T-helper 9 cell (primary cell): Measurements from ENCODE around the gene RBM24.

Experiments
- DNase-seq: peaks from one replicate; pipeline ENCODE4 v3.0.0-alpha.2; 2020
- total RNA-seq, 2 donors: gene quantifications; one replicate each; lab custom pipeline; 2026; lab: John Stamatoyannopoulos, UW

Gene RBM24
- 0.07 to 1.9 reads per million in 2 donors for total RNA-seq

- DNase-seq = no peak
These were observed at the start of gene RBM24 for GRCh38 chr6:17281100-17281496. RBM24 (plus strand) TSS chr6:17281361; CDS start chr6:17281582, 221 bp downstream.

- DNase-seq = no peak
These were observed 47.6 kb upstream of the RBM24 start for GRCh38 chr6:17233531-17233930.

- DNase-seq = no peak
These were observed 43.9 kb upstream of the RBM24 start for GRCh38 chr6:17237246-17237645.

GRCh38 chr6:17239260-17239659 is 41.9 kb upstream of the RBM24 start:
- DNase-seq = no peak

- no peak for DNase-seq
These were observed 40.2 kb upstream of the RBM24 start for GRCh38 chr6:17240803-17241500.

- DNase-seq = no peak
These were observed 39.1 kb upstream of the RBM24 start for GRCh38 chr6:17242087-17242486.

- DNase-seq = no peak
These were observed 30.9 kb upstream of the RBM24 start for GRCh38 chr6:17250237-17250636.

- DNase-seq = no peak
These were observed 29.2 kb upstream of the RBM24 start for GRCh38 chr6:17251953-17252352.

GRCh38 chr6:17258749-17259148 is 22.4 kb upstream of the RBM24 start:
- DNase-seq = no peak

- DNase-seq = no peak
These were observed 15.6 kb upstream of the RBM24 start for GRCh38 chr6:17265570-17265969.

- DNase-seq = no peak
These were observed 13.6 kb upstream of the RBM24 start for GRCh38 chr6:17267566-17267965.

- no peak for DNase-seq
These were observed 13.0 kb upstream of the RBM24 start for GRCh38 chr6:17268114-17268513.

GRCh38 chr6:17269840-17270239 is 11.3 kb upstream of the RBM24 start:
- DNase-seq = no peak

GRCh38 chr6:17271628-17272027 is 9.5 kb upstream of the RBM24 start:
- DNase-seq = no peak

GRCh38 chr6:17276766-17277165 is 4.4 kb upstream of the RBM24 start:
- no peak for DNase-seq

- no peak for DNase-seq
These were observed 3.9 kb upstream of the RBM24 start for GRCh38 chr6:17277256-17277655.

GRCh38 chr6:17278289-17279063 is 2.7 kb upstream of the RBM24 start:
- DNase-seq = no peak

- no peak for DNase-seq
These were observed 1.0 kb upstream of the RBM24 start for GRCh38 chr6:17280138-17280537.

GRCh38 chr6:17280552-17281090 is 540 bp upstream of the RBM24 start:
- DNase-seq = no peak

GRCh38 chr6:17281497-17282481 is 628 bp downstream of the RBM24 start:
- DNase-seq = no peak

- DNase-seq = no peak
These were observed 1.9 kb downstream of the RBM24 start for GRCh38 chr6:17283074-17283473.

GRCh38 chr6:17289630-17290061 is 8.5 kb downstream of the RBM24 start:
- DNase-seq = no peak

GRCh38 chr6:17291778-17292177 is 10.6 kb downstream of the RBM24 start:
- DNase-seq = no peak
